8988T (cell line): ENCODE results near the gene CXorf49B.
"Not testable (repeated sequence)": the region's sequence is repeated elsewhere in the genome, so short reads cannot be mapped to it uniquely, and the experiment has no call there.

Experiments used
- DNase-seq: peaks from one replicate; pipeline ENCODE4 v3.0.0; 2011

The CXorf49B gene

GRCh38 chrX:71763049-71763448 lies at the start of gene CXorf49B:
TSS of gene CXorf49B (plus strand) at chrX:71763349. CDS start at chrX:71763424, 75 bp downstream.
- DNase-seq: not testable (repeated sequence)

- DNase-seq: not testable (repeated sequence)
Observed at GRCh38 chrX:71714064-71714463, 49.1 kb upstream of the CXorf49B start.

- DNase-seq: not testable (repeated sequence)
Observed at GRCh38 chrX:71715551-71715950, 47.6 kb upstream of the CXorf49B start.

GRCh38 chrX:71716323-71716722 lies 46.8 kb upstream of the CXorf49B start:
- DNase-seq: not testable (repeated sequence)

GRCh38 chrX:71718185-71718584 lies 45.0 kb upstream of the CXorf49B start, which contains the start of gene CXorf49:
TSS of gene CXorf49 (minus strand) at chrX:71718285. CDS start at chrX:71718151, 134 bp downstream.
- not testable (repeated sequence) for DNase-seq

GRCh38 chrX:71719195-71719594 lies 44.0 kb upstream of the CXorf49B start:
- DNase-seq: not testable (repeated sequence)

GRCh38 chrX:71720289-71720886 lies 42.8 kb upstream of the CXorf49B start:
- not testable (repeated sequence) for DNase-seq

GRCh38 chrX:71760688-71761281 lies 2.4 kb upstream of the CXorf49B start:
- DNase-seq: not testable (repeated sequence)

- DNase-seq: not testable (repeated sequence)
Observed at GRCh38 chrX:71764832-71765231, 1.7 kb downstream of the CXorf49B start.

GRCh38 chrX:71765613-71766012 lies 2.5 kb downstream of the CXorf49B start:
- DNase-seq: not testable (repeated sequence)

- DNase-seq: not testable (repeated sequence)
Observed at GRCh38 chrX:71767134-71767533, 4.0 kb downstream of the CXorf49B start.

- not testable (repeated sequence) for DNase-seq
Observed at GRCh38 chrX:71778322-71778721, 15.2 kb downstream of the CXorf49B start.

- not testable (repeated sequence) for DNase-seq
Observed at GRCh38 chrX:71782225-71782949, 19.2 kb downstream of the CXorf49B start.

GRCh38 chrX:71782950-71783299 lies 19.8 kb downstream of the CXorf49B start:
- DNase-seq: not testable (repeated sequence)

- not testable (repeated sequence) for DNase-seq
Observed at GRCh38 chrX:71783569-71784347, 20.6 kb downstream of the CXorf49B start.

- not testable (repeated sequence) for DNase-seq
Observed at GRCh38 chrX:71784348-71784983, 21.3 kb downstream of the CXorf49B start.

GRCh38 chrX:71806450-71806849 lies 43.3 kb downstream of the CXorf49B start:
- not testable (repeated sequence) for DNase-seq

- DNase-seq: no peak
Observed at GRCh38 chrX:71809886-71810285, 46.7 kb downstream of the CXorf49B start.

GRCh38 chrX:71814123-71814912 lies 51.2 kb downstream of the CXorf49B start:
- DNase-seq: no peak

GRCh38 chrX:71815121-71815905 lies 52.2 kb downstream of the CXorf49B start:
- no peak for DNase-seq

- DNase-seq: no peak
Observed at GRCh38 chrX:71815906-71816156, 52.7 kb downstream of the CXorf49B start.
